PC-3 (cell line): ENCODE data around the gene TAF3.

ENCODE experiments used
- CTCF ChIP-seq: fragments of 300-600 bp; sonication (generic); conservative IDR thresholded peaks from 2 replicates; pipeline ENCODE4 v1.5.1; 2017; ENCODE audit warnings: antibody characterized with exemption, low read depth, mild to moderate bottlenecking, low read length
- EZH2 ChIP-seq: fragments of 300-600 bp; sonication (generic); IDR thresholded peaks from one replicate; pipeline ENCODE4 v1.6.1; 2017; ENCODE audit warnings: antibody characterized with exemption, mild to moderate bottlenecking, low read length; ENCODE audit not compliant: unreplicated experiment

- peak; percentile 29 for TF ChIP-seq CTCF
- no peak for TF ChIP-seq EZH2
Observed at GRCh38 chr10:7819121-7819460, 786 bp downstream of the TAF3 start.
